GM19193 (cell line): ENCODE data around the gene MAPK10.

Experiments
- POLR2A ChIP-seq: IDR thresholded peaks from 4 replicates; pipeline ENCODE4 v1.6.1; 2011; ENCODE audit not compliant: insufficient read depth, insufficient read length; ENCODE audit errors: extremely low read depth

The MAPK10 gene

DNA sequence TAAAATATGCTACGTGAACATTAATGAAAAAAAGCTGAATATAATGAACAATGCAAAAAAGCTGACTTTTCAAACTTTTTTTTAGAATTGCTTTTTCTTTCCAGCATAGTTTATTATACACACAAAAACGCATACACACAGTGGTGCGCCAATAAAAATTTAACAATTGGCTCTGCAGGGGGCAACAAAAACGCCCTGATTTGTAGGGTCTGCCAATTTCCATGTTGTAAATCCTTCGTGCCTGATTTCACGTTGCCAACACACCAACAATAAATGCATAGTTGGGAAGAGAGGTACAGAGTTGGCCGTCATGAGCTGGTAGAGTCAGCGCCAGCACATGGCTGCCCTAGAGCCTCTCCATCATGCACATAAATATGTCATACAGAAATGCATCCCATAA lies 333.1 kb downstream of the MAPK10 start:
- no peak for TF ChIP-seq POLR2A

DNA sequence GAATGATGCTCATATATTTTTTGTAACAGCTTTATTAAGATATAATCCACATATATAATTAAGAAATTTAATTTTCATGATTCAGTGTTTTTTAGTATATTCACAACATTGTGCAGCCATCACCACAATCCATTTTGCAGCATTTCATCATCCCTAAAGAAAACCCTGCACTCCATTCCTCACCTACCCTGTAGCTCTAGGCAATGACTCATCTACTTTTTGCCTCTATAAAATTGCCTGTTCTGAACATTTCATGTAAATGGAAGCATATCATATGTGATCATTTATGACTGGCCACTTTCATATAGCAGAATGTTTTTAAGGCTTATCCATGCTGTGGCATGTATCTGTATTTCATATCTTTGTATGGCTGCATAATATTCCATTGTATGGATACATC lies 339.9 kb downstream of the MAPK10 start:
- TF ChIP-seq POLR2A = no peak

DNA sequence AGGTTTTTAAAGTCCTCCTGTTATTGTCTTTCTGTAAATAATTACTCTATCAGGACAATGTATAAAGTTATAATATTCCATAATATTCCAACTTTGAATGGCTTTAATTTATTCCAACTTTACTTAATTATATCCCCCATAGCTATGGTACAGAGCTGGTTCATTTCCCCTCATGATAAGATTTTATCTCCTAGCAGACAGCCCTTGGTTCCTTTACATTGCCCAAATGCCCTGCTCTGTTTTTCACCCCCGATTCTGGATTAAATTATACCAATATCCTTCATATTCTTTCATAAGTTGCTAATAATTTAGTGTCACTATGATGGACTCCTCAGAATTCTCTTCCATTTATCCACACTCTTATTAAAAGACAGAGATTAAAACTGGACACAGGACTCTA lies 340.5 kb downstream of the MAPK10 start:
- no peak for TF ChIP-seq POLR2A

DNA sequence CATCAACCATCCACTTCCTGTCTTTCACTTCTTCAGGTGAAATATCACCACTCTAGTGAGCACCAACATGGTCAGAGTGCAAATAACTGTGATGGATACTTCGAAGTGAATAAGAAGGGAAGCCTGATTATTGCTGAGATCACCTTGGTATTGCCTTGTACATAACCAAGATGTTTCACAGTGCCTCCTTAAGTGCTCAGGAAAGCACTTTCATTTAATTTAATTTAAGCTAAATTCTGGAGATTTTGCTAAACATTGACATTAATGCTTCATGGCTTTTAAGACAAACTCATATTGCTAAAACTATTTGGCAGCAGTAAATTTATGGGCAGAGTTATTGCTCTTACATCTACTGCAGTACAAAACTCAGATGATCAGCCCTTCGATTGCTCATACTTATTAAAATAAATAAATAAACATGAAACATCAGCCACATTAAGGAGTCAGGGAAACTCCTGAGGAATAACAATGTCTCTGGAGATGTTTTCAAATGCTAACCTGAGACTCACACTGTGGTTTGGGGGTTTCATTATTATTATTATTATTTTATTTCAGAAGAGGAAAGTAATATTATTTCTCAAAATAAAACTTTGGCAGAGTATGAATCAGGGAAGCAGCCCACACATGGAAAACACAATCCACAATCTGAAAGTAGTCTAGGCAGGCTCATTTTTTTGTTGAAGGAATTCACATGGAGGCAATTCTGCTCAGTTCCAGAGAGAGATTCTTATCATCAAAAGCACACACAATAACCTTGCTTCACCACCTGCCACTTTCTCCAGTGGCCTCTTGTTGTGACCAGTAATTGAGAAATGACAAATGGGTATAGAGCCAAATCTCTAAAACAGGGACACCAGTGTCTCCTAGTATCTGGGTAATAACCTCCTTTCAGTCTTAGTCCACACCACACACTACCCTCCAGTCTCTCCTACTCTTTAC lies 344.2 kb downstream of the MAPK10 start:
- no peak for TF ChIP-seq POLR2A

DNA sequence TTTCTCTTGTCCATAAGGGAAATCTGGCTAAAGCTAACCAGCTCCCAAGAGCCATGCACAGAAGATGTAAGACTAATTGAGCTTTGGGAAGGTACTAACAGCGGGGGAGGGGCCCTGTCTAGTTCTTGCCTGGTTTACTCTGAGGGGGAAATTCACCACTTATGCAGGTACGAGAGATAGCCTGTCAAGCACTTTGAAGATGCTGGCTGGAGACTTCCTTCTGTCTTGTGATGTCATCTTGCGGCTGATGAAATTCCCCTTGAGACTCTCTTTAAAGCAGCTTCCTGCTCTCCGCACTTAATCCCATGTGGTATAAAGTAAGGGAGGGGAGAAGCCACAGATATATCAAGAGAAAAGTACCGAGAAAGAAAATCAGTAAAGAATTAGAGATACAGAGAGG lies 345.3 kb downstream of the MAPK10 start:
- no peak for TF ChIP-seq POLR2A

DNA sequence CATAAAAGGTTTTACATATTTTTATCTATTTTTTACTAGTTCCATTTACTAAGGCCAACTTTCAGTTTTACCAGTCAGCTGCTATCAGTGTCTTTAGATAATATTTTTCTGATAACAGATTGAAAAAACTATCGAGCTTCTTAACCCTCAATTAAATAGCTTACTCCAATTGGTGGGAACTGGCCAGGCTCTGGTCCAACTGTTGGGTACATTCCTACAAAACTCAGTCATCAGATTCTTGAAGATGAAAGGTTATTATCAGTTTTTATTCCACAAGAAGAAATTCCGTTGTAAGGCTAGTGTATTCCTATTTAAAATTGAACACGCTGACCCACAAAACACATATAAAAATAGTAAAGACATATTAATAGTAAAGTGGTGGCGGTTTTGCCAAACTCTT lies 346.2 kb downstream of the MAPK10 start:
- TF ChIP-seq POLR2A = no peak

DNA sequence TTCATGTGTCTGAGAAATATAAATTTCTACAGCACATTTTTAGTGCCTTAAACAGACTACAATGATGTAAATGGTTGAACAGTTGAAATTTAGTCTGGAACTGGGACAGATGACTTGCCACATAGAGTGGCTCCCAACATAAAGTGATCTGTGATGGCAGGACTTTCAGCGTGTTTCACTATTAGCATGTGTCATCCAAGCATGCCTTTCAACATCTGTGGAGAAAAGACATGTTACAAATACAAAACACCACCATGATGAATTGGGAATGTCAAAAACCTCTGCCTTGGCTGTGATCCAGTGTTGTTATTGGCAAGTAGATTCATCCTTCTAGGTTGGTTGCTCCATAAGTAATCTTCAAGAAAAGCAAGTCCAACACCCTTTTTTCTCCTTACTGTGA lies 348.7 kb downstream of the MAPK10 start:
- TF ChIP-seq POLR2A = no peak

DNA sequence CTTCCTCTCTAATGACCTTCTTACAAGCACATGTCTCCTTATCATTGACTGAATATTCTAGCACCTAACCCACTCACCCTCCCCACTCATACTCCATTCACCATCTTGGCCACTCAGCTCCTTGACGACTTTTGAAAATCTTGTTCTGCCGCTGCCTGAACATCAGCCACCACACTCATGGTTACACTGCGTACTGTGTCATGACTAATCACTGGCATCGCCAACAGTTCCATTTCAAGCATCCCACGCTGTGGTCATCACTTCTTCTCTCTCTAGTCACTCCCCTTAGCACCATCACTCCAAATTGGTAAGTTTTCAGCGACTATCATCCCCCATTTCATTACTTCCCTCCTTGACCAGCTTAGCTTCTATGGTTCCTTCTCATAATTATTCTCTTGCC lies 352.8 kb downstream of the MAPK10 start:
- no peak for TF ChIP-seq POLR2A

DNA sequence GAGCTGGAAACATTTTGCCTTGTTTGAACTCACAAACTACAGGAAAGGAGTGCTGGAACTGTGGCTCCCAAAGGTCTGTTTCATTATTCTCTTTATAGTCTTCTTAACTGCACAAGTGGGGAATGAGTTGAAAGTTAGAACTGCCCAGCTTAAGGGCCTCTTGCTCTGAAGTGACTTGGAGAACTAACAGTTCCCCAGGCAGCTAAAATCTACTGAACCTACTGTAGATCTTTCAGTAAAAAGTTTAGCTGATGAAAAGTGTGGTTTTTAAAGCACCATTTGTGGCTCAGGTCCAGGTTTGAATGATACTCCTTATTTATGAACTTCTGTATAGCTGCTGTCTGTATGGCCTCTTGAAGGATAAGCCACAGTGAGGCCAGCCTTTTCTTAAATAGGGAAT lies 353.8 kb downstream of the MAPK10 start:
- no peak for TF ChIP-seq POLR2A

DNA sequence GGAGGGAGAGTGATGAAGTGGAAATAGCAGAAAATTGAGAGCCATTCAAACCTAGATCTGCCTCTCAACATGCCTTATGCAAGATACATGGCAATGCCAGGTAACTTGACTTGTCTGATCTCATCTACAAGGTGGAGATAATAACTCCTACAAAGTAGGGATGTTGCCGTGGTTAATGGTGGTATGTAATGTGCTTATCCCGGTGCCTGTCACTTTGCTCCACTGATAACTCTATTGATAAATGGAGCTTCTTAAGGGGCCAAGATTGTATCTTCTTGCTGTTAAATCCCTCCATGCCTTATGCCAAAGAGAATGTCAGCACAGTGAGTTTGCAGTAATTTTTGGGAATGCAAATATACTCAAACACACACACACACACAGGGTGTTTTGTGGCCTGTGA lies 355.8 kb downstream of the MAPK10 start:
- TF ChIP-seq POLR2A = no peak

DNA sequence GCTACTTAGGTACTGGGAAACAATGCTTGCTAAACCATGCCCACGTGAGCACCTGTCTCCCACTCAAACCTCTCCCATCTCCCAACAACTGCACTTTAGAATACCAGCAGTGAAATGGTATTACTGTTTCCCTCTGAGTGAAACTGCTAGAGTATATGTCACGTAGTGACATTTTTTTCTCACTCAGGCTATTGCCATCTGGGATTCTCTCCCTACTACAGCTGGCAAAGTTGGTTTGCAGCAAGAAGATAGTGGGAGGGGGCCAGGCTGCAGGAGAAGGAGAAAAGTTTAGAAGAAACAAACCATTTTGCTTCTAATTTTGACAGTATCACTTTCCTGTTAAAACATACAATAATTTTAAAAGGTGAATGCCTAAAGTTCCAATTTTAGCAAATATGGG lies 358.3 kb downstream of the MAPK10 start:
- no peak for TF ChIP-seq POLR2A

DNA sequence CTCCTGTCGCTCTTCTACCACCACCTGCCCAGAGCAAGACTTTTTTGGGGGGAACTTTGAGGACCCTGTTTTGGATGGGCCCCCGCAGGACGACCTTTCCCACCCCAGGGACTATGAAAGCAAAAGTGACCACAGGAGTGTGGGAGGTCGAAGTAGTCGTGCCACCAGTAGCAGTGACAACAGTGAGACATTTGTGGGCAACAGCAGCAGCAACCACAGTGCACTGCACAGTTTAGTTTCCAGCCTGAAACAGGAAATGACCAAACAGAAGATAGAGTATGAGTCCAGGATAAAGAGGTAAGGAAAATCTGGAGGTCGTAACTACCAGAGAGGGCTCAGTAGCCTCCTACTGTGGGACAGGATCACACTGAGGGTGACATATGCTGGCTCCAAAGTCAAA lies 364.5 kb downstream of the MAPK10 start:
- no peak for TF ChIP-seq POLR2A

DNA sequence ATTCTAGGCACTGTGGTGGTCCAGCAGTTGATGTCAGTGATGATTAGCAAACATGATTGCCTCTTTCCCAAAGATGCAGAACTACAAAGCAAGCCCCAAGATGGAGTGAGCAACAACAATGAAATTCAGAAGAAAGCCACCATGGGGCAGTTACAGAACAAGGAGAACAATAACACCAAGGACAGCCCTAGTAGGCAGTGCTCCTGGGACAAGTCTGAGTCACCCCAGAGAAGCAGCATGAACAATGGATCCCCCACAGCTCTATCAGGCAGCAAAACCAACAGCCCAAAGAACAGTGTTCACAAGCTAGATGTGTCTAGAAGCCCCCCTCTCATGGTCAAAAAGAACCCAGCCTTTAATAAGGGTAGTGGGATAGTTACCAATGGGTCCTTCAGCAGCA lies 365.3 kb downstream of the MAPK10 start:
- no peak for TF ChIP-seq POLR2A

DNA sequence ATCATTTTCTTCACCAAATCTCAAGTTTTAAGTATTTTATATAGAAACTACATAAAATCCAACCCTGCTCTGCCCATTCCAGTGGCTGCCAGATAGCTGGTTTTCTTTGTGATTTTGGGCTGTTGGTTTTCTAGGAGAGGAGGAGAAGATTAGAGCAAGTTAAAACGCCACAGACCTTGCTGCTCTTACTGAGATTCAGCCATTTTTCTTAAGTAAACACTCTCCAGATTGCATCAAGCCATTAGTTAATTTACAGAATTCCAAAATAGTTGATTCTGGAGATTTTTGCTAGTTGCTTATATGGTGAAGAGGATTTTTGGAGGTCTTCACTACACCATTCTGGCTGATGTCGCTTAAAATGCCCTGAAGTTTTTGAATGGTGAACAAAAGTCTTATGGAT lies 366.2 kb downstream of the MAPK10 start:
- TF ChIP-seq POLR2A = no peak

DNA sequence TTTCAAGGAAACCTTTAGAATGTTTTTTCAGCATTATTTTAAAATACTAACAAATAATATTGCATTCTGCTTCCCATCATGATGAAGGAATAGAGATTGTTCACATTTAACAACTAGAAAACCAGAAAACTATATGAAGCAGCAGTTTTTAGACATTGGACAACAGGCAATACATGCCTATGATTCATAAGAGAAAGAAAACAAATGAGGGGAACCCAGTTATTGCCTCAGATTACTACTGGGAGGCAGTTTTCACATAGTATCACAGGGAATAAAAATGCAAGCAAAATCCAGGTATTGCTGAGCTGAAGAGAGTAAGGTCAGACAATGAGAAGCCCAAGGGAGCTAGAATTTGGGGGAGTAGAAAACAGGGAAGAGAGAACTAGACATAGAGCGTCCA lies 373.6 kb downstream of the MAPK10 start:
- TF ChIP-seq POLR2A = no peak

DNA sequence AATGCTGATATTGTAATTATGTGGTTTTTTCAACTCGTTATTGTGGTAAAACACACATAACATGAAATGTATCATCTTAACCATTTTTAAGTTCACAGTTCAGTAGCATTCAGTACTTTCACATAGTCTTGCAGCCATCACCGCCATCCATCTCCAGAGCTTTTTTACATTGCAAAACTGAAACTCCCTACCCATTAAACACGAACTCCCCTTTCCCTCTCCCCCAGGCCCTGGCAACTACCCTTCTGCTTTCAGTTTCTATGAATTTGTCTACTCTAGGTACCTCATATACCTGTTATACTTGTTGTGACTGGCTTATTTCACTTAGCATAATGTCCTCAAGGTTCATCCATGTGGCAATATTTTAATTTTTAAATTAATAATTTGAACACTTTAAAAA lies 380.6 kb downstream of the MAPK10 start:
- no peak for TF ChIP-seq POLR2A

DNA sequence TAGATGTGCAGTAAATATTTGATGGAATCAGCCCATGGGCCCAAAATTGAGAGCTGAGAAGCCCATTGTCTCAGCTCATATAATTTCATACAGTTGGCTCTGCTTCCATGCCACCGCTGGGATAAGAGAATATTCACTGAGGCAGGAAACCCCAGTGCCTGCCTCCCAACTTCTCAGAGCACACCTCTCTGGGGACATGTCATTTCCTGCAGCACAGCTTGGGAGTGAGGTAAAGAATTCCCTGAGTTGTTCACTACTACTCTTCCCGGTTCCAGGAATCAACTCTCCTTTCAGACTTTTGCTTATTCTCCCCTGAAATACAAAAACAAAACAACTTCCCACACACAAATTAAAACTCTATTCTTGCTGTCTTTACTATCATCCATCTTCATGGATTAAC lies 389.3 kb downstream of the MAPK10 start:
- no peak for TF ChIP-seq POLR2A
